CMK (cell line): Measurements from ENCODE around the gene PLAC8.
"Not testable (repeated sequence)": the region's sequence is repeated elsewhere in the genome, so short reads cannot be mapped to it uniquely, and the experiment has no call there.

Experiments
- DNase-seq: peaks from one replicate; pipeline ENCODE4 v3.0.0-alpha.2; 2010; ENCODE audit warnings: low read depth

PLAC8 gene

GRCh38 chr4:83114576-83114975, at the start of gene PLAC8:
Gene PLAC8, minus strand, starts transcription at chr4:83114729. Its CDS starts 6,808 bp downstream, at chr4:83107921.
- no peak for DNase-seq

GRCh38 chr4:83153417-83153816, 38.9 kb upstream of the PLAC8 start:
- DNase-seq = no peak

GRCh38 chr4:83152746-83153145, 38.2 kb upstream of the PLAC8 start:
- DNase-seq = no peak

- DNase-seq = no peak
Observed at GRCh38 chr4:83151651-83152050, 37.1 kb upstream of the PLAC8 start.

GRCh38 chr4:83150653-83151330, 36.3 kb upstream of the PLAC8 start:
- DNase-seq = no peak

- no peak for DNase-seq
Observed at GRCh38 chr4:83149865-83150652, 35.5 kb upstream of the PLAC8 start.

GRCh38 chr4:83146841-83147240, 32.3 kb upstream of the PLAC8 start:
- DNase-seq = no peak

GRCh38 chr4:83145776-83146175, 31.2 kb upstream of the PLAC8 start:
- not testable (repeated sequence) for DNase-seq

- DNase-seq = no peak
Observed at GRCh38 chr4:83139514-83140156, 25.1 kb upstream of the PLAC8 start.

- no peak for DNase-seq
Observed at GRCh38 chr4:83138946-83139345, 24.4 kb upstream of the PLAC8 start.

- DNase-seq = no peak
Observed at GRCh38 chr4:83132065-83132464, 17.5 kb upstream of the PLAC8 start.

- no peak for DNase-seq
Observed at GRCh38 chr4:83129264-83129663, 14.7 kb upstream of the PLAC8 start.

GRCh38 chr4:83128240-83128929, 13.9 kb upstream of the PLAC8 start:
- DNase-seq = no peak

GRCh38 chr4:83125738-83126141, 11.2 kb upstream of the PLAC8 start:
- no peak for DNase-seq

- DNase-seq = no peak
Observed at GRCh38 chr4:83124111-83124780, 9.7 kb upstream of the PLAC8 start.

- DNase-seq = no peak
Observed at GRCh38 chr4:83121246-83121645, 6.7 kb upstream of the PLAC8 start.

- no peak for DNase-seq
Observed at GRCh38 chr4:83118869-83119268, 4.3 kb upstream of the PLAC8 start.

- no peak for DNase-seq
Observed at GRCh38 chr4:83115656-83116285, 1.2 kb upstream of the PLAC8 start.

GRCh38 chr4:83115000-83115399, 471 bp upstream of the PLAC8 start:
- no peak for DNase-seq

GRCh38 chr4:83113429-83113786, 1.1 kb downstream of the PLAC8 start:
- peak; percentile 76 for DNase-seq

GRCh38 chr4:83112678-83113428, 1.7 kb downstream of the PLAC8 start:
- no peak for DNase-seq
